Measurements from ENCODE around the gene ATP2A1. TPM values are rescaled to one million over a fixed set of nuclear protein-coding genes. Genes with fewer than 3 reads are reported as not detected.

Gene ATP2A1
- total and polyA plus RNA-seq, 2 of the 13 experiments (the other 11 are each of a cell fraction or from before 2014, with no cell fraction given), result 3.2 to 12.5 TPM

DNA sequence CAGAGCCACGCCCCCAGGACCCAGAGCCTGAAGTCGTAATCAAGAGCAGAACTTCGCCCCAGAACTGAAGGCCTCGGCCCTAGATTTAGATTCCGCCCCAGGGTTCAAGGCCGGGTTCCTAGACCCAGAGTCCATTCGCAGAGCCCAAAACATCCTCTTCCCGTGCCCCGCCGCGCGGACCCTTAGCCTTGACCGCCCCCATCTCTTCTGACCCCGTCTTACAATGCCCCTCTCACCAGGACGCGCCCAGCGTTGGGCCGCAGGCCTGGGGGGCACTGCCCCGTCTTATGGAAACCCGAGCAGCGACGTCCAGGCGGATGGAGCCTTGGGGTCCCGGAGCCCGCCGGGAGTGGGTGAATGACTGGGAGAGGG is 58.5 kb downstream of the ATP2A1 start (continued):
- TF ChIP-seq, protein P1, sequence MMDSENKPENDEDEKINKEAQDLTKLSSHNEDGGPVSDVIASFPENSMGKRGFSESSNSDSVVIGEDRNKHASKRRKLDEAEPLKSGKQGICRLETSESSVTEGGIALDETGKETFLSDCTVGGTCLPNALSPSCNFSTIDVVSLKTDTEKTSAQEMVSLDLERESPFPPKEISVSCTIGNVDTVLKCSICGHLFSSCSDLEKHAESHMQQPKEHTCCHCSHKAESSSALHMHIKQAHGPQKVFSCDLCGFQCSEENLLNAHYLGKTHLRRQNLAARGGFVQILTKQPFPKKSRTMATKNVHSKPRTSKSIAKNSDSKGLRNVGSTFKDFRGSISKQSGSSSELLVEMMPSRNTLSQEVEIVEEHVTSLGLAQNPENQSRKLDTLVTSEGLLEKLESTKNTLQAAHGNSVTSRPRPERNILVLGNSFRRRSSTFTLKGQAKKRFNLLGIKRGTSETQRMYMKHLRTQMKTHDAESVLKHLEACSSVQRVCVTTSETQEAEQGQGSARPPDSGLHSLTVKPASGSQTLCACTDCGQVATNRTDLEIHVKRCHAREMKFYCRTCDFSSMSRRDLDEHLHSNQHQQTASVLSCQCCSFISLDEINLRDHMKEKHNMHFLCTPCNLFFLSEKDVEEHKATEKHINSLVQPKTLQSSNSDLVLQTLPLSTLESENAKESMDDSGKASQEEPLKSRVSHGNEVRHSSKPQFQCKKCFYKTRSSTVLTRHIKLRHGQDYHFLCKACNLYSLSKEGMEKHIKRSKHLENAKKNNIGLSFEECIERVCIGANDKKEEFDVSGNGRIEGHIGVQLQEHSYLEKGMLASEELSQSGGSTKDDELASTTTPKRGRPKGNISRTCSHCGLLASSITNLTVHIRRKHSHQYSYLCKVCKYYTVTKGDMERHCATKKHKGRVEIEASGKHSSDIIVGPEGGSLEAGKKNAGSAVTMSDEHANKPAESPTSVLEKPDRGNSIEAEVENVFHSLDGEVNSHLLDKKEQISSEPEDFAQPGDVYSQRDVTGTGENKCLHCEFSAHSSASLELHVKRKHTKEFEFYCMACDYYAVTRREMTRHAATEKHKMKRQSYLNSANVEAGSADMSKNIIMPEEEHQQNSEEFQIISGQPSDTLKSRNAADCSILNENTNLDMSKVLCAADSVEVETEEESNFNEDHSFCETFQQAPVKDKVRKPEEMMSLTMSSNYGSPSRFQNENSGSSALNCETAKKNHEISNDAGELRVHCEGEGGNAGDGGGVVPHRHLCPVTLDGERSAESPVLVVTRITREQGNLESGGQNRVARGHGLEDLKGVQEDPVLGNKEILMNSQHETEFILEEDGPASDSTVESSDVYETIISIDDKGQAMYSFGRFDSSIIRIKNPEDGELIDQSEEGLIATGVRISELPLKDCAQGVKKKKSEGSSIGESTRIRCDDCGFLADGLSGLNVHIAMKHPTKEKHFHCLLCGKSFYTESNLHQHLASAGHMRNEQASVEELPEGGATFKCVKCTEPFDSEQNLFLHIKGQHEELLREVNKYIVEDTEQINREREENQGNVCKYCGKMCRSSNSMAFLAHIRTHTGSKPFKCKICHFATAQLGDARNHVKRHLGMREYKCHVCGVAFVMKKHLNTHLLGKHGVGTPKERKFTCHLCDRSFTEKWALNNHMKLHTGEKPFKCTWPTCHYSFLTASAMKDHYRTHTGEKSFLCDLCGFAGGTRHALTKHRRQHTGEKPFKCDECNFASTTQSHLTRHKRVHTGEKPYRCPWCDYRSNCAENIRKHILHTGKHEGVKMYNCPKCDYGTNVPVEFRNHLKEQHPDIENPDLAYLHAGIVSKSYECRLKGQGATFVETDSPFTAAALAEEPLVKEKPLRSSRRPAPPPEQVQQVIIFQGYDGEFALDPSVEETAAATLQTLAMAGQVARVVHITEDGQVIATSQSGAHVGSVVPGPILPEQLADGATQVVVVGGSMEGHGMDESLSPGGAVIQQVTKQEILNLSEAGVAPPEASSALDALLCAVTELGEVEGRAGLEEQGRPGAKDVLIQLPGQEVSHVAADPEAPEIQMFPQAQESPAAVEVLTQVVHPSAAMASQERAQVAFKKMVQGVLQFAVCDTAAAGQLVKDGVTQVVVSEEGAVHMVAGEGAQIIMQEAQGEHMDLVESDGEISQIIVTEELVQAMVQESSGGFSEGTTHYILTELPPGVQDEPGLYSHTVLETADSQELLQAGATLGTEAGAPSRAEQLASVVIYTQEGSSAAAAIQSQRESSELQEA (CRISPR knock-in tag; IDR thresholded peaks at IDR 0.05; ENCODE audit: not compliant biosample characterization), result no peak
- TF ChIP-seq, protein P2, sequence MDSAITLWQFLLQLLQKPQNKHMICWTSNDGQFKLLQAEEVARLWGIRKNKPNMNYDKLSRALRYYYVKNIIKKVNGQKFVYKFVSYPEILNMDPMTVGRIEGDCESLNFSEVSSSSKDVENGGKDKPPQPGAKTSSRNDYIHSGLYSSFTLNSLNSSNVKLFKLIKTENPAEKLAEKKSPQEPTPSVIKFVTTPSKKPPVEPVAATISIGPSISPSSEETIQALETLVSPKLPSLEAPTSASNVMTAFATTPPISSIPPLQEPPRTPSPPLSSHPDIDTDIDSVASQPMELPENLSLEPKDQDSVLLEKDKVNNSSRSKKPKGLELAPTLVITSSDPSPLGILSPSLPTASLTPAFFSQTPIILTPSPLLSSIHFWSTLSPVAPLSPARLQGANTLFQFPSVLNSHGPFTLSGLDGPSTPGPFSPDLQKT (CRISPR knock-in tag; IDR thresholded peaks at IDR 0.05; ENCODE audit: borderline replicate concordance), result no peak
- no peak for TF ChIP-seq ZNF264 (CRISPR knock-in tag; IDR thresholded peaks at IDR 0.05)
- TF ChIP-seq SKI (IDR thresholded peaks at IDR 0.05; ENCODE audit: partially characterized antibody), result peak; percentile 12
- TF ChIP-seq ZNF713 (CRISPR knock-in tag; IDR thresholded peaks at IDR 0.05), result no peak
- no peak for TF ChIP-seq ZNF282 (IDR thresholded peaks at IDR 0.05; ENCODE audit: partially characterized antibody)
- no peak for TF ChIP-seq NFRKB (IDR thresholded peaks at IDR 0.05)
- TF ChIP-seq ZNF367 (CRISPR knock-in tag; IDR thresholded peaks at IDR 0.05; ENCODE audit: borderline replicate concordance), result no peak
- TF ChIP-seq ZKSCAN5 (CRISPR knock-in tag; IDR thresholded peaks at IDR 0.05), result no peak
- TF ChIP-seq, protein P3, sequence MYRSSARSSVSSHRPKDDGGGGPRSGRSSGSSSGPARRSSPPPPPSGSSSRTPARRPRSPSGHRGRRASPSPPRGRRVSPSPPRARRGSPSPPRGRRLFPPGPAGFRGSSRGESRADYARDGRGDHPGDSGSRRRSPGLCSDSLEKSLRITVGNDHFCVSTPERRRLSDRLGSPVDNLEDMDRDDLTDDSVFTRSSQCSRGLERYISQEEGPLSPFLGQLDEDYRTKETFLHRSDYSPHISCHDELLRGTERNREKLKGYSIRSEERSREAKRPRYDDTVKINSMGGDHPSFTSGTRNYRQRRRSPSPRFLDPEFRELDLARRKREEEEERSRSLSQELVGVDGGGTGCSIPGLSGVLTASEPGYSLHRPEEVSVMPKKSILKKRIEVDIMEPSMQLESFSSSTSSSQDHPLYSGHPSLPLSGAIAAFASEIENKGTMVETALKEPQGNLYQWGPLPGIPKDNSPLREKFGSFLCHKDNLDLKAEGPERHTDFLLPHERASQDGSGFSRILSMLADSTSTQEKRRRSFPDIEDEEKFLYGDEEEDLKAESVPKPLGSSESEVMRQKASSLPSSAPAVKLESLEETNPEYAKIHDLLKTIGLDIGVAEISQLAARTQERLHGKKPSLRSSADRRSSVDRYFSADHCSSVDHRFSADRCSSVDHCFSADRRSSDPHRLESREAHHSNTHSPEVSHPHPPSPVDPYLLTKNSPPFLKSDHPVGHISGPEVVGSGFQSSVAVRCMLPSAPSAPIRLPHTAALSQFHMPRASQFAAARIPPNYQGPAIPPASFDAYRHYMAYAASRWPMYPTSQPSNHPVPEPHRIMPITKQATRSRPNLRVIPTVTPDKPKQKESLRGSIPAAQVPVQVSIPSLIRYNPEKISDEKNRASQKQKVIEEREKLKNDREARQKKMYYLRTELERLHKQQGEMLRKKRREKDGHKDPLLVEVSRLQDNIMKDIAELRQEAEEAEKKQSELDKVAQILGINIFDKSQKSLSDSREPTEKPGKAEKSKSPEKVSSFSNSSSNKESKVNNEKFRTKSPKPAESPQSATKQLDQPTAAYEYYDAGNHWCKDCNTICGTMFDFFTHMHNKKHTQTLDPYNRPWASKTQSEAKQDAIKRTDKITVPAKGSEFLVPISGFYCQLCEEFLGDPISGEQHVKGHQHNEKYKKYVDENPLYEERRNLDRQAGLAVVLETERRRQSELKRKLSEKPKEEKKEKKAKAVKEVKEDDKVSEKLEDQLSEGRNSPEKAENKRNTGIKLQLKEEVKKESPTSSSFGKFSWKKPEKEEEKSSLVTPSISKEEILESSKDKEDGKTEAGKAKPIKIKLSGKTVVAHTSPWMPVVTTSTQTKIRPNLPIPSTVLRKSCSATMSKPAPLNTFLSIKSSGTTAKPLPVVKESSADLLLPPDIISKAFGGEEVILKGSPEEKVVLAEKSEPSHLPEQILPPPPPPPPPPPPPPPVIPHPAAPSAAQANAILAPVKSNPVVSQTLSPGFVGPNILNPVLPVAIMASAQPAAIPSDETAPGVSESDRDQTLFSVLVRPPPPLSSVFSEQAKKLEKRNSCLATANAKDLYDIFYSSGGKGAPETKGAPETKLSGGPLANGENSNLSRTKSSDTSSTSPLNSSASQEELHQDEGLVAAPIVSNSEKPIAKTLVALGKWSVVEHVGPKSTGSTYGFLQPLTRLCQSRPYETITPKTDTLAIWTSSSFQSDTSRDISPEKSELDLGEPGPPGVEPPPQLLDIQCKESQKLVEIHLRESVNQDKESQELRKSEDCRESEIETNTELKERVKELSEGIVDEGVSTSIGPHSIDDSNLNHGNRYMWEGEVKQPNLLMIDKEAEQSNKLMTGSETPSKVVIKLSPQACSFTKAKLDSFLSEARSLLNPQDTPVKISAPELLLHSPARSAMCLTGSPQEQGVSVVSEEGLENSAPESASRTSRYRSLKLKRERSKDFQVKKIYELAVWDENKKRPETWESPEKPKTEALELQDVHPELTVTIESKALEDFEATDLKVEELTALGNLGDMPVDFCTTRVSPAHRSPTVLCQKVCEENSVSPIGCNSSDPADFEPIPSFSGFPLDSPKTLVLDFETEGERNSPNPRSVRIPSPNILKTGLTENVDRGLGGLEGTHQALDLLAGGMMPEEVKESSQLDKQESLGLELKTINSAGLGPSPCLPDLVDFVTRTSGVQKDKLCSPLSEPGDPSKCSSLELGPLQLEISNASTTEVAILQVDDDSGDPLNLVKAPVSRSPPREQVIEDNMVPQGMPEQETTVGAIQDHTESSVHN (CRISPR knock-in tag; IDR thresholded peaks at IDR 0.05), result no peak

Data from HepG2 (cell line).